Astrocyte (in vitro differentiated cells and primary cell): ENCODE measurements around the gene PTGER2. TPM values are rescaled to one million over a fixed set of nuclear protein-coding genes. Genes with fewer than 3 reads are reported as not detected.
A peak's percentile ranks its signal among the peaks of the same experiment; 100 is the strongest.

ENCODE experiments used
- DNase-seq: peaks from one replicate; pipeline ENCODE4 v3.0.0-alpha.2; 2010; ENCODE audit warnings: low read depth
- FAIRE-seq: peaks from 2 replicates; lab custom pipeline; 2011; peaks lifted over from hg19 to GRCh38; lab: Jason Lieb, UNC
- H2AFZ ChIP-seq: 2 replicates; pipeline ENCODE4 v1.6.0; 2012; ENCODE audit warnings: low read depth, low read length, inconsistent platforms
- H3K27ac ChIP-seq: 2 replicates; pipeline ENCODE4 v1.5.1; 2011; ENCODE audit warnings: low read depth, low read length, inconsistent platforms
- H3K27me3 ChIP-seq: 2 replicates; pipeline ENCODE4 v1.6.0; 2011; ENCODE audit warnings: low read length, inconsistent platforms; ENCODE audit not compliant: insufficient read depth
- H3K36me3 ChIP-seq: 2 replicates; pipeline ENCODE4 v1.5.1; 2011; ENCODE audit warnings: low read length, inconsistent platforms; ENCODE audit not compliant: insufficient read depth
- H3K4me1 ChIP-seq: 2 replicates; pipeline ENCODE4 v1.5.1; 2011; ENCODE audit warnings: low read length, inconsistent platforms; ENCODE audit not compliant: insufficient read depth
- H3K4me2 ChIP-seq: 2 replicates; pipeline ENCODE4 v1.6.0; 2012; ENCODE audit warnings: low read length, inconsistent platforms
- H3K4me3 ChIP-seq: 2 replicates; pipeline ENCODE4 v1.5.1; 2011; ENCODE audit warnings: low read depth, mild to moderate bottlenecking, low read length, inconsistent platforms; ENCODE audit not compliant: insufficient read depth
- H3K79me2 ChIP-seq: 2 replicates; pipeline ENCODE4 v1.6.0; 2012; ENCODE audit warnings: mild to moderate bottlenecking, low read length, inconsistent platforms; ENCODE audit not compliant: insufficient read depth
- H3K9ac ChIP-seq: 2 replicates; pipeline ENCODE4 v1.6.0; 2012; ENCODE audit warnings: mild to moderate bottlenecking, low read length, inconsistent platforms
- H3K9me3 ChIP-seq: 2 replicates; pipeline ENCODE4 v1.5.1; 2012; ENCODE audit warnings: low read depth, mild to moderate bottlenecking, low read length, inconsistent platforms; ENCODE audit not compliant: insufficient read depth
- H4K20me1 ChIP-seq: 2 replicates; pipeline ENCODE4 v1.6.0; 2012; ENCODE audit warnings: low read length, inconsistent platforms; ENCODE audit not compliant: insufficient read depth
- H3K27ac Mint-ChIP-seq: one replicate; pipeline ENCODE4 v1.8.0; 2021; ENCODE audit warnings: mild to moderate bottlenecking, mixed read lengths; ENCODE audit not compliant: unreplicated experiment
- H3K27me3 Mint-ChIP-seq: one replicate; pipeline ENCODE4 v1.8.0; 2021; ENCODE audit warnings: low read depth, mixed read lengths; ENCODE audit not compliant: unreplicated experiment
- H3K36me3 Mint-ChIP-seq: one replicate; pipeline ENCODE4 v1.8.0; 2021; ENCODE audit warnings: low read depth, mixed read lengths; ENCODE audit not compliant: unreplicated experiment
- H3K4me1 Mint-ChIP-seq: one replicate; pipeline ENCODE4 v1.8.0; 2021; ENCODE audit warnings: low read depth, mixed read lengths; ENCODE audit not compliant: unreplicated experiment
- H3K4me3 Mint-ChIP-seq: one replicate; pipeline ENCODE4 v1.8.0; 2021; ENCODE audit warnings: mild to moderate bottlenecking, moderate library complexity, mixed read lengths; ENCODE audit not compliant: unreplicated experiment
- H3K9me3 Mint-ChIP-seq: one replicate; pipeline ENCODE4 v1.8.0; 2021; ENCODE audit warnings: mild to moderate bottlenecking, mixed read lengths; ENCODE audit not compliant: unreplicated experiment
- CTCF ChIP-seq: IDR thresholded peaks from 2 replicates; pipeline ENCODE4 v1.5.1; 2011; ENCODE audit warnings: low read depth, mild to moderate bottlenecking, inconsistent platforms, low read length, moderate library complexity; ENCODE audit not compliant: insufficient read depth
- EZH2 ChIP-seq: IDR thresholded peaks from 2 replicates; pipeline ENCODE4 v1.6.1; 2012; ENCODE audit warnings: mild to moderate bottlenecking, low read length, inconsistent platforms; ENCODE audit not compliant: insufficient read depth
- total RNA-seq: library from RNA; stranded (reverse); gene quantifications from 2 replicates; pipeline ENCODE4 v1.2.1, GENCODE V29; 2021

Gene PTGER2
- total RNA-seq, 1 donor from 2014 or later, result not detected

GRCh38 chr14:52352569-52352968, 38.5 kb downstream of the PTGER2 start:
- Histone ChIP-seq H3K36me3 (no peaks in the 10 kb centered on the region), H2AFZ (no peak overlapping the region), H3K9ac (no peak overlapping the region), H3K4me2 (no peak overlapping the region), H3K9me3 (peaks cover 5% of the 10 kb centered on the region), H3K27me3 (no peaks in the 10 kb centered on the region), H3K79me2 (no peaks in the 10 kb centered on the region), H3K4me1 (peaks cover 47% of the 10 kb centered on the region), H3K4me3 (no peak overlapping the region), H3K27ac (no peak overlapping the region), H4K20me1 (no peaks in the 10 kb centered on the region)
- Mint-ChIP-seq H3K4me1 (peaks cover 44% of the 10 kb centered on the region), H3K4me3 (no peak overlapping the region), H3K9me3 (no peaks in the 10 kb centered on the region), H3K36me3 (no peaks in the 10 kb centered on the region), H3K27me3 (no peaks in the 10 kb centered on the region), H3K27ac (no peak overlapping the region)
- DNase-seq, result no peak
- TF ChIP-seq CTCF (no peak), EZH2 (no peak)
- FAIRE-seq, result no peak

- Mint-ChIP-seq H3K27me3 (no peaks in the 10 kb centered on the region), H3K9me3 (no peaks in the 10 kb centered on the region), H3K4me1 (peaks cover 37% of the 10 kb centered on the region), H3K4me3 (no peak overlapping the region), H3K36me3 (no peaks in the 10 kb centered on the region), H3K27ac (peak overlapping the region; percentile 97)
- no peak for TF ChIP-seq EZH2
- TF ChIP-seq CTCF, result no peak
- peak overlapping the region; percentile 78 for H3K4me2 ChIP-seq
- no peaks in the 10 kb centered on the region for H3K27me3 ChIP-seq
- H3K36me3 ChIP-seq, result no peaks in the 10 kb centered on the region
- peak overlapping the region; percentile 84 for H3K27ac ChIP-seq
- H3K9ac ChIP-seq, result no peak overlapping the region
- no peak overlapping the region for H2AFZ ChIP-seq
- peaks cover 37% of the 10 kb centered on the region for H3K4me1 ChIP-seq
- no peaks in the 10 kb centered on the region for H4K20me1 ChIP-seq
- DNase-seq (no peak), FAIRE-seq (no peak)
- peaks cover 5% of the 10 kb centered on the region for H3K9me3 ChIP-seq
- no peaks in the 10 kb centered on the region for H3K79me2 ChIP-seq
- H3K4me3 ChIP-seq, result no peak overlapping the region
Measured at GRCh38 chr14:52354242-52354641, 40.1 kb downstream of the PTGER2 start.

- no peaks in the 10 kb centered on the region for H3K27me3 ChIP-seq
- H3K4me1 ChIP-seq, result peaks cover 36% of the 10 kb centered on the region
- Mint-ChIP-seq H3K4me3 (no peak overlapping the region), H3K9me3 (no peaks in the 10 kb centered on the region), H3K4me1 (peaks cover 37% of the 10 kb centered on the region), H3K27me3 (no peaks in the 10 kb centered on the region), H3K36me3 (no peaks in the 10 kb centered on the region), H3K27ac (peak overlapping the region; percentile 97)
- H3K27ac ChIP-seq, result peak overlapping the region; percentile 84
- peak overlapping the region; percentile 39 for H3K9ac ChIP-seq
- H3K79me2 ChIP-seq, result no peaks in the 10 kb centered on the region
- DNase-seq (peak; percentile 98), FAIRE-seq (peak; percentile 88)
- TF ChIP-seq CTCF, result no peak
- no peak for TF ChIP-seq EZH2
- H3K4me3 ChIP-seq, result peak overlapping the region; percentile 12
- H3K9me3 ChIP-seq, result peaks cover under 1% of the 10 kb centered on the region
- no peaks in the 10 kb centered on the region for H4K20me1 ChIP-seq
- H3K36me3 ChIP-seq, result no peaks in the 10 kb centered on the region
- peak overlapping the region; percentile 48 for H2AFZ ChIP-seq
- H3K4me2 ChIP-seq, result peak overlapping the region; percentile 78
Measured at GRCh38 chr14:52355016-52355431, 40.9 kb downstream of the PTGER2 start.
